Activated T-cell treated with anti-CD3 and anti-CD28 coated beads for 48 hours (primary cell): Measurements from ENCODE around the gene NAXE.
"Not testable (repeated sequence)": the region's sequence is repeated elsewhere in the genome, so short reads cannot be mapped to it uniquely, and the experiment has no call there.

Experiments
- DNase-seq: peaks from one replicate; pipeline ENCODE4 v3.0.0-alpha.2; 2020; ENCODE audit warnings: low read depth

The NAXE gene

GRCh38 chr1:156571261-156571852 is 20.2 kb upstream of the NAXE start:
- no peak for DNase-seq

- peak; percentile 71 for DNase-seq
Observed at GRCh38 chr1:156571919-156572662, 19.5 kb upstream of the NAXE start, which contains the start of gene IQGAP3. Gene IQGAP3, minus strand, starts transcription at chr1:156572565. Its CDS starts 36 bp downstream, at chr1:156572529.

GRCh38 chr1:156572663-156573018 is 18.9 kb upstream of the NAXE start:
- no peak for DNase-seq

GRCh38 chr1:156574039-156574633 is 17.4 kb upstream of the NAXE start:
- DNase-seq: no peak

GRCh38 chr1:156577550-156577949 is 14.0 kb upstream of the NAXE start:
- DNase-seq: no peak

- DNase-seq: no peak
Observed at GRCh38 chr1:156578055-156578454, 13.5 kb upstream of the NAXE start.

- DNase-seq: no peak
Observed at GRCh38 chr1:156579472-156579871, 12.1 kb upstream of the NAXE start, which contains the start of gene TTC24. Gene TTC24, plus strand, starts transcription at chr1:156579723. Its CDS starts 1,642 bp downstream, at chr1:156581365.

GRCh38 chr1:156581661-156582387 is 9.8 kb upstream of the NAXE start:
- peak; percentile 40 for DNase-seq

- DNase-seq: no peak
Observed at GRCh38 chr1:156582388-156583017, 9.1 kb upstream of the NAXE start.

GRCh38 chr1:156583821-156584622 is 7.6 kb upstream of the NAXE start:
- DNase-seq: peak; percentile 61

GRCh38 chr1:156584813-156585212 is 6.8 kb upstream of the NAXE start:
- no peak for DNase-seq

- DNase-seq: no peak
Observed at GRCh38 chr1:156586323-156586722, 5.3 kb upstream of the NAXE start.

- DNase-seq: no peak
Observed at GRCh38 chr1:156586892-156587477, 4.6 kb upstream of the NAXE start.

- not testable (repeated sequence) for DNase-seq
Observed at GRCh38 chr1:156587927-156588326, 3.6 kb upstream of the NAXE start.

- no peak for DNase-seq
Observed at GRCh38 chr1:156589546-156589945, 2.0 kb upstream of the NAXE start.

GRCh38 chr1:156590326-156591180 is 1.0 kb upstream of the NAXE start:
- no peak for DNase-seq

GRCh38 chr1:156591181-156591431 is 470 bp upstream of the NAXE start:
- no peak for DNase-seq

GRCh38 chr1:156592158-156592909 is 758 bp downstream of the NAXE start:
- DNase-seq: no peak

- DNase-seq: no peak
Observed at GRCh38 chr1:156592910-156593660, 1.5 kb downstream of the NAXE start.
